ENCODE results near the gene CBX1.

GRCh38 chr17:48150597-48151001 lies 49.3 kb upstream of the CBX1 start:
- TF ChIP-seq POLR2A (IDR thresholded peaks at IDR 0.05) (no peak), CTCF (IDR thresholded peaks at IDR 0.05) (no peak)

All from body of pancreas (tissue), 4 donors.